BJ (cell line): Measurements from ENCODE around the gene PTPRE. TPM values are rescaled to one million over a fixed set of nuclear protein-coding genes. Genes with fewer than 3 reads are reported as not detected.

ENCODE experiments used
- CTCF ChIA-PET: fragments of 350-600 bp; formaldehyde crosslinking; extraction: SDS; loops from one replicate; lab custom pipeline; 2021; ENCODE audit warnings: antibody characterized with exemption, inconsistent platforms; lab: Yijun Ruan, JAX
- POLR2A ChIA-PET: fragments of 300-600 bp; sonication (Branson Sonifier 250); formaldehyde crosslinking; extraction: SDS; loops from one replicate; lab custom pipeline; 2021; ENCODE audit warnings: antibody characterized with exemption; lab: Charles Lee
- DNase-seq: peaks from one replicate; pipeline ENCODE4 v3.0.0-alpha.2; 2011; ENCODE audit warnings: low read depth
- H3K27me3 ChIP-seq: 2 replicates; pipeline ENCODE4 v1.6.0; 2011; ENCODE audit warnings: low read length; ENCODE audit not compliant: control insufficient read depth, insufficient read depth
- H3K36me3 ChIP-seq: 2 replicates; pipeline ENCODE4 v1.5.1; 2011; ENCODE audit warnings: low read length; ENCODE audit not compliant: control insufficient read depth, insufficient read depth
- H3K4me3 ChIP-seq: 2 replicates; pipeline ENCODE4 v1.5.1; 2011; ENCODE audit warnings: low read depth, mild to moderate bottlenecking, control low read depth, low read length
- polyA plus RNA-seq: library from polyadenylated mRNA; depleted of rRNA; stranded (reverse); fragments of >200 nt; gene quantifications from 2 replicates; pipeline ENCODE4 v1.2.3, GENCODE V29; 2011
- TF ChIP-seq, protein P1 (sequence below): IDR thresholded peaks from 2 replicates; pipeline ENCODE4 v1.5.1; 2011; ENCODE audit warnings: low read depth, mild to moderate bottlenecking, control low read depth, inconsistent platforms, low read length, moderate library complexity; ENCODE audit not compliant: insufficient read depth

PTPRE gene
- polyA plus RNA-seq, 1 experiment, result 0.09 TPM

DNA sequence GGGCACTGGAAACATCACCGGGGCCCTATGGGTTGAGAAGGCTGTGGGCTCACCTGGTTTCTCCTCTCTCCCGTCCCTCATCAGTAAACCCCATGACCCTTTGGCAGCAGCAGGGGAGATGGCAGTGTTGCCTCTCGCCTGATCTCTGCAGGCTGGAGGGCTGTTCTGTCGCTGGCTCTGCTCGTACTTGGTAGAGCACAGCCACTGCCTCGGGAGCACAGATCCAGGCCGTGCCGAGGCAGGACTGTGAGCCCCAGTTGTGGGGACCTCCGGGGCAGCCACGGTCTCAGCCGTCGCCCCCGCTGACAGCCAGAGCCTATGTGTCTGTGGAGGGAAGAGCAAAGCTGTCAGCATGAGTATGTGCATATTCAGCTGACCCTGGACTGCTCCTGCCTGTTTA lies 94.9 kb downstream of the PTPRE start:
- ChIA-PET CTCF (interaction anchor here (1.9 kb wide), 1 partner anchor 34 kb away, joined by 5 read pairs; no protein-coding TSS in a partner anchor), POLR2A (no interaction called here)
- TF ChIP-seq, protein P1, sequence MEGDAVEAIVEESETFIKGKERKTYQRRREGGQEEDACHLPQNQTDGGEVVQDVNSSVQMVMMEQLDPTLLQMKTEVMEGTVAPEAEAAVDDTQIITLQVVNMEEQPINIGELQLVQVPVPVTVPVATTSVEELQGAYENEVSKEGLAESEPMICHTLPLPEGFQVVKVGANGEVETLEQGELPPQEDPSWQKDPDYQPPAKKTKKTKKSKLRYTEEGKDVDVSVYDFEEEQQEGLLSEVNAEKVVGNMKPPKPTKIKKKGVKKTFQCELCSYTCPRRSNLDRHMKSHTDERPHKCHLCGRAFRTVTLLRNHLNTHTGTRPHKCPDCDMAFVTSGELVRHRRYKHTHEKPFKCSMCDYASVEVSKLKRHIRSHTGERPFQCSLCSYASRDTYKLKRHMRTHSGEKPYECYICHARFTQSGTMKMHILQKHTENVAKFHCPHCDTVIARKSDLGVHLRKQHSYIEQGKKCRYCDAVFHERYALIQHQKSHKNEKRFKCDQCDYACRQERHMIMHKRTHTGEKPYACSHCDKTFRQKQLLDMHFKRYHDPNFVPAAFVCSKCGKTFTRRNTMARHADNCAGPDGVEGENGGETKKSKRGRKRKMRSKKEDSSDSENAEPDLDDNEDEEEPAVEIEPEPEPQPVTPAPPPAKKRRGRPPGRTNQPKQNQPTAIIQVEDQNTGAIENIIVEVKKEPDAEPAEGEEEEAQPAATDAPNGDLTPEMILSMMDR, result no peak

GRCh38 chr10:128003521-128003920 lies 96.6 kb downstream of the PTPRE start:
- no peak overlapping the region for H3K4me3 ChIP-seq
- TF ChIP-seq, protein P1, result no peak
- POLR2A ChIA-PET, result no interaction called here
- no peaks in the 10 kb centered on the region for H3K36me3 ChIP-seq
- no peak for DNase-seq
- CTCF ChIA-PET, result interaction anchor here (1.9 kb wide), 1 partner anchor 32 kb away, joined by 5 read pairs; no protein-coding TSS in a partner anchor
- H3K27me3 ChIP-seq, result no peaks in the 10 kb centered on the region; the same call in 1 of the 2 replicates

More for the DNA sequence above, 94.9 kb downstream of the PTPRE start:
- no peak for DNase-seq
- Histone ChIP-seq H3K4me3 (no peak overlapping the region), H3K27me3 (no peaks in the 10 kb centered on the region; the same call in 1 of the 2 replicates), H3K36me3 (no peaks in the 10 kb centered on the region)

DNA sequence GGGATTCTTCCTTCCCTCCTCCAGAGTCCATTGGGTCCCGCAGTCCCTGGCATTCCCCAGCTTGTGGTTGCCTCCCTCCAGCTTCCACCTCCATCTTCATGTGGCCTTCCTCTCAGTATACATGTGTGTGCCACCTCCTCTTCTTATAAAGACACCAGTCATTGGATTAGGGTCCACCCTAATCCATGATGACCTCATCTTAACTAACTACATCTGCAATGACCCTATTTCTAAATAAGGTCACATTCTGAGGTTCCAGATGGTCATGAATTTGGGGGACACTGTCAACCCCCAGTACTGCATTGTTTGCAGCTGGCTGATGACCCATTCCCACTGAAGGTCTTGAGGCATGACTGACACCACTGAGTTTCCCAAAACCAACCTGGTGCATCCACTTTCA lies 99.0 kb downstream of the PTPRE start:
- ChIA-PET CTCF (no interaction called here), POLR2A (no interaction called here)
- no peak for DNase-seq
- Histone ChIP-seq H3K36me3 (no peaks in the 10 kb centered on the region), H3K4me3 (no peak overlapping the region), H3K27me3 (no peaks in the 10 kb centered on the region; the same call in 1 of the 2 replicates)
- TF ChIP-seq, protein P1, result no peak

- TF ChIP-seq, protein P1, result no peak
- CTCF ChIA-PET, result interaction anchor here (0.6 to 6.2 kb wide), 3 partner anchors 18 to 101 kb away, joined by 3 to 100 read pairs (median 3); partner anchors contain the start of gene PTPRE
- Histone ChIP-seq H3K4me3 (no peak overlapping the region), H3K27me3 (no peaks in the 10 kb centered on the region; the same call in 1 of the 2 replicates), H3K36me3 (no peaks in the 10 kb centered on the region)
- DNase-seq, result no peak
- POLR2A ChIA-PET, result no interaction called here
Observed at GRCh38 chr10:128007056-128007455, 100.2 kb downstream of the PTPRE start.

DNA sequence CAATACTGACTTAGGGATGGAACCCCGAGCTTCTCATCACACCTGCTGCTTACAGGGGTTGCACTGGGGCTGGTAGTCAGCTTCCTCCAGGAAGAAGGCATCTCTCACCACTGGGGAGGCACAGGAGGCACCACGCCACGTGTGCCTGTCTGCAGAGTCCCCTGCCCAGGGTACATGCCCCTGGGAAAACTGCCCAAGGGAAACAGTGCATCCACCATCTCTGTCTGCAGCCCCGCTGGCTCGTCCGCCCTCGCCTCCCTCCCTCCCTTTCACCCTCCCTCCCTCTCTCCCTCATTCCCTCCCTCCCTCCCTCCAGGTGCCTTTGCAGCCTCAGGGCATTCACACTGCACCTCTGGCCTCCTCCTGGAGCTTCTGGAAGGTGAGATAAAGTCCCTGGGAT lies 101.1 kb downstream of the PTPRE start:
- ChIA-PET POLR2A (no interaction called here), CTCF (interaction anchor here (0.6 to 6.2 kb wide), 4 partner anchors 17 to 102 kb away, joined by 3 to 100 read pairs (median 4); partner anchors contain the start of gene PTPRE)
- H3K27me3 ChIP-seq, result no peaks in the 10 kb centered on the region; the same call in 1 of the 2 replicates
- no peak for DNase-seq
- TF ChIP-seq, protein P1, result no peak
- no peak overlapping the region for H3K4me3 ChIP-seq
- H3K36me3 ChIP-seq, result no peaks in the 10 kb centered on the region
